ENCODE data around the gene GOLGA7B.

Gene GOLGA7B

GRCh38 chr10:97896756-97897358 is 47.2 kb downstream of the GOLGA7B start:
- DNase-seq: no peak

- DNase-seq: no peak
Observed at GRCh38 chr10:97898429-97898828, 48.8 kb downstream of the GOLGA7B start.

GRCh38 chr10:97901381-97901780 is 51.7 kb downstream of the GOLGA7B start:
- no peak for DNase-seq

GRCh38 chr10:97903128-97904017 is 53.7 kb downstream of the GOLGA7B start:
- DNase-seq: no peak

GRCh38 chr10:97904018-97904381 is 54.4 kb downstream of the GOLGA7B start:
- DNase-seq: no peak

- DNase-seq: no peak
Observed at GRCh38 chr10:97904576-97904975, 54.9 kb downstream of the GOLGA7B start.

- DNase-seq: no peak
Observed at GRCh38 chr10:97905276-97905675, 55.6 kb downstream of the GOLGA7B start.

- no peak for DNase-seq
Observed at GRCh38 chr10:97907211-97907610, 57.6 kb downstream of the GOLGA7B start.

GRCh38 chr10:97907830-97908229 is 58.2 kb downstream of the GOLGA7B start:
- no peak for DNase-seq

- DNase-seq: no peak
Observed at GRCh38 chr10:97910661-97911060, 61.0 kb downstream of the GOLGA7B start.

- DNase-seq: no peak
Observed at GRCh38 chr10:97911217-97911616, 61.6 kb downstream of the GOLGA7B start.

- DNase-seq: no peak
Observed at GRCh38 chr10:97913193-97913592, 63.5 kb downstream of the GOLGA7B start.

- DNase-seq: no peak
Observed at GRCh38 chr10:97913614-97914013, 64.0 kb downstream of the GOLGA7B start.

- no peak for DNase-seq
Observed at GRCh38 chr10:97914171-97914836, 64.7 kb downstream of the GOLGA7B start.

GRCh38 chr10:97914837-97915211 is 65.2 kb downstream of the GOLGA7B start:
- DNase-seq: peak; percentile 43

- DNase-seq: no peak
Observed at GRCh38 chr10:97915346-97916131, 65.9 kb downstream of the GOLGA7B start.

GRCh38 chr10:97916586-97916985 is 66.9 kb downstream of the GOLGA7B start:
- DNase-seq: no peak

GRCh38 chr10:97919012-97919411 is 69.4 kb downstream of the GOLGA7B start:
- DNase-seq: no peak

GRCh38 chr10:97920865-97921264 is 71.2 kb downstream of the GOLGA7B start:
- DNase-seq: no peak

All from NK-92 treated with Interleukin-12 subunit alpha and Interleukin-12 subunit beta, amount 100 ng/mL, for 24 hours (cell line).